ENCODE measurements around the gene RPL29.
A peak's percentile ranks its signal among the peaks of the same experiment; 100 is the strongest.

RPL29 gene

GRCh38 chr3:51975852-51976549, 19.7 kb downstream of the RPL29 start:
- H3K27me3 ChIP-seq (ENCODE audit: insufficient read depth, poor library complexity, severe bottlenecking), result no peaks in the 10 kb centered on the region
- H3K4me3 ChIP-seq (replicated peaks; ENCODE audit: insufficient read depth, low read length), result no peak overlapping the region
- no peak for TF ChIP-seq CTCF (IDR thresholded peaks at IDR 0.05; ENCODE audit: insufficient read depth, low read length)
- no peak for TF ChIP-seq POLR2AphosphoS5 (IDR thresholded peaks at IDR 0.05; ENCODE audit: low read depth)
- peak; percentile 37; the same call in 1 of the 2 replicates for TF ChIP-seq SPI1 (IDR thresholded peaks at IDR 0.05; ENCODE audit: borderline replicate concordance, low read depth)
- no peak for TF ChIP-seq GABPA (IDR thresholded peaks at IDR 0.05; ENCODE audit: low read depth)
- DNase-seq (ENCODE audit: low read depth in 1 of 2, low spot score in 1 of 2), result peak in 1 of 2 experiments; percentile 46
- no peak overlapping the region for H3K27ac ChIP-seq (replicated peaks)

- TF ChIP-seq POLR2AphosphoS5 (IDR thresholded peaks at IDR 0.05; ENCODE audit: low read depth), result peak; percentile 44
- no peak for TF ChIP-seq SPI1 (IDR thresholded peaks at IDR 0.05; ENCODE audit: borderline replicate concordance, low read depth)
- Histone ChIP-seq H3K4me3 (replicated peaks; ENCODE audit: insufficient read depth, low read length) (peak within 1 kb of the TSS; percentile 81), H3K27ac (replicated peaks) (peak within 1 kb of the TSS; percentile 82), H3K27me3 (ENCODE audit: insufficient read depth, poor library complexity, severe bottlenecking) (no peaks in the 10 kb centered on the region)
- DNase-seq (ENCODE audit: low read depth in 1 of 2, low spot score in 1 of 2), result peak; percentile 59 to 79
These were observed 20.5 kb downstream of the RPL29 start, which contains the start of gene ABHD14A for GRCh38 chr3:51974963-51975851. Gene ABHD14A, plus strand, starts transcription at chr3:51975064. Its CDS starts 72 bp downstream, at chr3:51975136.

GRCh38 chr3:51974277-51974962, 21.3 kb downstream of the RPL29 start:
- DNase-seq (ENCODE audit: low read depth in 1 of 2, low spot score in 1 of 2), result no peak
- no peak for TF ChIP-seq REST (IDR thresholded peaks at IDR 0.05; ENCODE audit: insufficient replicate concordance, low read depth)
- no peak for TF ChIP-seq SPI1 (IDR thresholded peaks at IDR 0.05; ENCODE audit: borderline replicate concordance, low read depth)
- H3K27ac ChIP-seq (replicated peaks), result peak overlapping the region; percentile 82
- H3K4me3 ChIP-seq (replicated peaks; ENCODE audit: insufficient read depth, low read length), result peak overlapping the region; percentile 81
- H3K27me3 ChIP-seq (ENCODE audit: insufficient read depth, poor library complexity, severe bottlenecking), result no peaks in the 10 kb centered on the region

GRCh38 chr3:51971350-51971749, 24.3 kb downstream of the RPL29 start:
- Histone ChIP-seq H3K27me3 (ENCODE audit: insufficient read depth, poor library complexity, severe bottlenecking) (peaks cover 11% of the 10 kb centered on the region), H3K4me3 (replicated peaks; ENCODE audit: insufficient read depth, low read length) (no peak overlapping the region), H3K27ac (replicated peaks) (no peak overlapping the region)
- TF ChIP-seq POLR2AphosphoS5 (IDR thresholded peaks at IDR 0.05; ENCODE audit: low read depth) (no peak), REST (IDR thresholded peaks at IDR 0.05; ENCODE audit: insufficient replicate concordance, low read depth) (no peak), CTCF (IDR thresholded peaks at IDR 0.05; ENCODE audit: insufficient read depth, low read length) (no peak), GABPA (IDR thresholded peaks at IDR 0.05; ENCODE audit: low read depth) (no peak), SPI1 (IDR thresholded peaks at IDR 0.05; ENCODE audit: borderline replicate concordance, low read depth) (no peak)
- no peak for DNase-seq (ENCODE audit: low read depth in 1 of 2, low spot score in 1 of 2)

Measured in HL-60 (cell line).